ENCODE results near the gene DDAH1. TPM values are rescaled to one million over a fixed set of nuclear protein-coding genes. Genes with fewer than 3 reads are reported as not detected.

Gene DDAH1
- total RNA-seq, 1 experiment from 2014 or later = 22.8 TPM

DNA sequence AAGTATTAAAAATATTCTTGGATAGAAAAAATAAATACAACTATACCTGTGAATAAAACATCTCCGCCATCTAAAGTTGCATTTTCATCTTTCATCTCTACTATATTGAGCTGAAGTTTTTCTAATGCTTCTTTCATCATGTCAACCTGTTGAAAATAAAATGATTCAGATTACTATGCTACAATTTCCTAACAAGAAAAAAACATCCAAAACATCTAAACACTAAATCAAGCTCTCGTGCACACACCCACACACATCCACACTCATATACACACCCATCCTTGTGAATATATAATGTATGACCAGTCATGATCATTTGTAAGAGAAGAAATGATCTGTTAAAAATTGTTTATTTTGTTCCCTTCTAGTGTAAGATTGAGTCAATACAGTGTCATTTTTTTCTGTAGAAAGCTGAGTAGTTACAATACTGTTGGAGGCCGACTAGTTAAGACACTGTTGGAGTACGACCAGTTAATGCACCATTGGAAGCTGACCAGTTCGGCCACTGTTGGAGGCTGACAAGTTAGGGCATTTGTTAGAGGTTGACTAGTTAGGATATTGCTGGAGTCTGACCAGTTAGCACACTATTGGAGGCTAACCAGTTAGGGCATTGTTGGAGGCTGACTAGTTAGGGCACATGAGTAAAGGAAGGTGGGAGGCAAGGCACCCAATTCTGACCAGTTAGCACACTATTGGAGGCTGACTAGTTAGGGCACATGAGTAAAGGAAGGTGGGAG, 106.1 kb downstream of the DDAH1 start (continued):
- TF ChIP-seq, protein P1, sequence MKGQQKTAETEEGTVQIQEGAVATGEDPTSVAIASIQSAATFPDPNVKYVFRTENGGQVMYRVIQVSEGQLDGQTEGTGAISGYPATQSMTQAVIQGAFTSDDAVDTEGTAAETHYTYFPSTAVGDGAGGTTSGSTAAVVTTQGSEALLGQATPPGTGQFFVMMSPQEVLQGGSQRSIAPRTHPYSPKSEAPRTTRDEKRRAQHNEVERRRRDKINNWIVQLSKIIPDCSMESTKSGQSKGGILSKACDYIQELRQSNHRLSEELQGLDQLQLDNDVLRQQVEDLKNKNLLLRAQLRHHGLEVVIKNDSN (CRISPR knock-in tag; IDR thresholded peaks at IDR 0.05) = no peak
- no peak for TF ChIP-seq IRF2 (CRISPR knock-in tag; IDR thresholded peaks at IDR 0.05; ENCODE audit: borderline replicate concordance, low read depth)

DNA sequence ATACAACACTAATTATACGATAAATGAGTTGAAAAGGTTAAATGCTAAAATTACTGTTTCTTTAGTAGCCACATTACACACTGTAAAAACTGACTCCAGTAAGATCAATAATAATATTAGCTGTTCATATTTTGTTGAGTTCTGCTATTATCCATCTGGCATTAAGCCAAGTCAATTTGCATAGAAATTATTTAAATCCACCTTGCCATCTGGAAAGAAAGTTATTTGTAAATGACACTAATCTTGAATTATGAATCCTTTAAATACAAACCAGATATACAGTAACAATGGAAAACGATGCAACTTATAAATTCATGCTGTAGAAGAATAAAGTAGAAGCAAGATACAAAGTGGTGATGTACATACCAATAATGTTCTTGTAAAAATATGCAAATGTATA, 107.1 kb downstream of the DDAH1 start:
- ChIA-PET POLR2A (no interaction called here), CTCF (no interaction called here)

DNA sequence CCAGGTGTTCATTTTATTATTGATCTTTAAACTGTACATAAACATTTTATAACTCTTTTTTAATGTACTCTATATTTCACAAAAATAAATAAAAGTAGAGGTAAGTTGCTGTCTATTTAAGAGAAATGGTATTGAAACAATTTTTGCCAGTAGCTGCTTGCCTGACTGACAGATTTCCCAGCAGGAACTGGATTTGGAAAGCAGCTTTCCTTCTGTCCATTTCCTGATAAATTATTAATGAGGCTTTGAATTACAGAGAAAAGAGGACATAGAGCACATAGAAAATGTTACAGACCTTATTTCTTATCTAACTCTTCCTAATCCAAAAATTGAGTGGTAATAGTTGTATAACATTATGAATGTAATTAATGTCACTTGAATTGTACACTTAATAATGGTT, 108.8 kb downstream of the DDAH1 start:
- Mint-ChIP-seq H3K9me3 (no peaks in the 10 kb centered on the region), H3K27me3 (ENCODE audit: low read depth) (no peaks in the 10 kb centered on the region; the same call in 1 of the 2 replicates), H3K4me1 (peaks cover 7% of the 10 kb centered on the region), H3K27ac (no peak overlapping the region), H3K36me3 (no peaks in the 10 kb centered on the region), H3K4me3 (no peak overlapping the region)
- POLR2A ChIA-PET = no interaction called here
- ATAC-seq = no peak
- CTCF ChIA-PET = no interaction called here
- no peak for DNase-seq (ENCODE audit: low spot score)
- no peak for TF ChIP-seq JAZF1 (CRISPR knock-in tag; IDR thresholded peaks at IDR 0.05)
- no peak for TF ChIP-seq ZNF423 (CRISPR knock-in tag; IDR thresholded peaks at IDR 0.05)
- TF ChIP-seq JUN (CRISPR knock-in tag; IDR thresholded peaks at IDR 0.05) = no peak
- TF ChIP-seq CREB1 (CRISPR knock-in tag; IDR thresholded peaks at IDR 0.05) = no peak
- no peak for TF ChIP-seq IRF2 (CRISPR knock-in tag; IDR thresholded peaks at IDR 0.05; ENCODE audit: borderline replicate concordance, low read depth)
- no peak for TF ChIP-seq TEAD4 (CRISPR knock-in tag; IDR thresholded peaks at IDR 0.05)
- TF ChIP-seq, protein P2, sequence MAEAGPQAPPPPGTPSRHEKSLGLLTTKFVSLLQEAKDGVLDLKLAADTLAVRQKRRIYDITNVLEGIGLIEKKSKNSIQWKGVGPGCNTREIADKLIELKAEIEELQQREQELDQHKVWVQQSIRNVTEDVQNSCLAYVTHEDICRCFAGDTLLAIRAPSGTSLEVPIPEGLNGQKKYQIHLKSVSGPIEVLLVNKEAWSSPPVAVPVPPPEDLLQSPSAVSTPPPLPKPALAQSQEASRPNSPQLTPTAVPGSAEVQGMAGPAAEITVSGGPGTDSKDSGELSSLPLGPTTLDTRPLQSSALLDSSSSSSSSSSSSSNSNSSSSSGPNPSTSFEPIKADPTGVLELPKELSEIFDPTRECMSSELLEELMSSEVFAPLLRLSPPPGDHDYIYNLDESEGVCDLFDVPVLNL (CRISPR knock-in tag; IDR thresholded peaks at IDR 0.05; ENCODE audit: borderline replicate concordance, low read depth) = no peak
- TF ChIP-seq SOX15 (CRISPR knock-in tag; IDR thresholded peaks at IDR 0.05) = no peak
- TF ChIP-seq, protein P3, sequence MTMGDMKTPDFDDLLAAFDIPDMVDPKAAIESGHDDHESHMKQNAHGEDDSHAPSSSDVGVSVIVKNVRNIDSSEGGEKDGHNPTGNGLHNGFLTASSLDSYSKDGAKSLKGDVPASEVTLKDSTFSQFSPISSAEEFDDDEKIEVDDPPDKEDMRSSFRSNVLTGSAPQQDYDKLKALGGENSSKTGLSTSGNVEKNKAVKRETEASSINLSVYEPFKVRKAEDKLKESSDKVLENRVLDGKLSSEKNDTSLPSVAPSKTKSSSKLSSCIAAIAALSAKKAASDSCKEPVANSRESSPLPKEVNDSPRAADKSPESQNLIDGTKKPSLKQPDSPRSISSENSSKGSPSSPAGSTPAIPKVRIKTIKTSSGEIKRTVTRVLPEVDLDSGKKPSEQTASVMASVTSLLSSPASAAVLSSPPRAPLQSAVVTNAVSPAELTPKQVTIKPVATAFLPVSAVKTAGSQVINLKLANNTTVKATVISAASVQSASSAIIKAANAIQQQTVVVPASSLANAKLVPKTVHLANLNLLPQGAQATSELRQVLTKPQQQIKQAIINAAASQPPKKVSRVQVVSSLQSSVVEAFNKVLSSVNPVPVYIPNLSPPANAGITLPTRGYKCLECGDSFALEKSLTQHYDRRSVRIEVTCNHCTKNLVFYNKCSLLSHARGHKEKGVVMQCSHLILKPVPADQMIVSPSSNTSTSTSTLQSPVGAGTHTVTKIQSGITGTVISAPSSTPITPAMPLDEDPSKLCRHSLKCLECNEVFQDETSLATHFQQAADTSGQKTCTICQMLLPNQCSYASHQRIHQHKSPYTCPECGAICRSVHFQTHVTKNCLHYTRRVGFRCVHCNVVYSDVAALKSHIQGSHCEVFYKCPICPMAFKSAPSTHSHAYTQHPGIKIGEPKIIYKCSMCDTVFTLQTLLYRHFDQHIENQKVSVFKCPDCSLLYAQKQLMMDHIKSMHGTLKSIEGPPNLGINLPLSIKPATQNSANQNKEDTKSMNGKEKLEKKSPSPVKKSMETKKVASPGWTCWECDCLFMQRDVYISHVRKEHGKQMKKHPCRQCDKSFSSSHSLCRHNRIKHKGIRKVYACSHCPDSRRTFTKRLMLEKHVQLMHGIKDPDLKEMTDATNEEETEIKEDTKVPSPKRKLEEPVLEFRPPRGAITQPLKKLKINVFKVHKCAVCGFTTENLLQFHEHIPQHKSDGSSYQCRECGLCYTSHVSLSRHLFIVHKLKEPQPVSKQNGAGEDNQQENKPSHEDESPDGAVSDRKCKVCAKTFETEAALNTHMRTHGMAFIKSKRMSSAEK (CRISPR knock-in tag; IDR thresholded peaks at IDR 0.05; ENCODE audit: borderline replicate concordance) = no peak

More for the DNA sequence above, 107.1 kb downstream of the DDAH1 start:
- DNase-seq (ENCODE audit: low spot score) = no peak
- H3K27me3 Mint-ChIP-seq (ENCODE audit: low read depth) = no peaks in the 10 kb centered on the region; the same call in 1 of the 2 replicates
- H3K4me3 Mint-ChIP-seq = no peak overlapping the region
- H3K9me3 Mint-ChIP-seq = no peaks in the 10 kb centered on the region
- TF ChIP-seq ELF4 (CRISPR knock-in tag; IDR thresholded peaks at IDR 0.05; ENCODE audit: low read depth) (no peak), NFATC4 (CRISPR knock-in tag; IDR thresholded peaks at IDR 0.05) (no peak), PREB (CRISPR knock-in tag; IDR thresholded peaks at IDR 0.05; ENCODE audit: borderline replicate concordance) (no peak), OVOL2 (CRISPR knock-in tag; IDR thresholded peaks at IDR 0.05; ENCODE audit: borderline replicate concordance) (no peak), ZNF281 (CRISPR knock-in tag; IDR thresholded peaks at IDR 0.05) (no peak), ERG (CRISPR knock-in tag; IDR thresholded peaks at IDR 0.05) (no peak), PRRX2 (CRISPR knock-in tag; IDR thresholded peaks at IDR 0.05) (no peak), JUN (CRISPR knock-in tag; IDR thresholded peaks at IDR 0.05) (no peak), MYBL2 (CRISPR knock-in tag; IDR thresholded peaks at IDR 0.05) (no peak), ZNF121 (CRISPR knock-in tag; IDR thresholded peaks at IDR 0.05) (no peak)
- no peak overlapping the region for H3K27ac Mint-ChIP-seq
- no peaks in the 10 kb centered on the region for H3K36me3 Mint-ChIP-seq
- no peak for ATAC-seq
- peaks cover 7% of the 10 kb centered on the region for H3K4me1 Mint-ChIP-seq

Data from WTC11 (cell line).